Measurements from ENCODE around the gene MIEN1.
"Not testable (repeated sequence)": the region's sequence is repeated elsewhere in the genome, so short reads cannot be mapped to it uniquely, and the experiment has no call there.

Gene MIEN1

DNA sequence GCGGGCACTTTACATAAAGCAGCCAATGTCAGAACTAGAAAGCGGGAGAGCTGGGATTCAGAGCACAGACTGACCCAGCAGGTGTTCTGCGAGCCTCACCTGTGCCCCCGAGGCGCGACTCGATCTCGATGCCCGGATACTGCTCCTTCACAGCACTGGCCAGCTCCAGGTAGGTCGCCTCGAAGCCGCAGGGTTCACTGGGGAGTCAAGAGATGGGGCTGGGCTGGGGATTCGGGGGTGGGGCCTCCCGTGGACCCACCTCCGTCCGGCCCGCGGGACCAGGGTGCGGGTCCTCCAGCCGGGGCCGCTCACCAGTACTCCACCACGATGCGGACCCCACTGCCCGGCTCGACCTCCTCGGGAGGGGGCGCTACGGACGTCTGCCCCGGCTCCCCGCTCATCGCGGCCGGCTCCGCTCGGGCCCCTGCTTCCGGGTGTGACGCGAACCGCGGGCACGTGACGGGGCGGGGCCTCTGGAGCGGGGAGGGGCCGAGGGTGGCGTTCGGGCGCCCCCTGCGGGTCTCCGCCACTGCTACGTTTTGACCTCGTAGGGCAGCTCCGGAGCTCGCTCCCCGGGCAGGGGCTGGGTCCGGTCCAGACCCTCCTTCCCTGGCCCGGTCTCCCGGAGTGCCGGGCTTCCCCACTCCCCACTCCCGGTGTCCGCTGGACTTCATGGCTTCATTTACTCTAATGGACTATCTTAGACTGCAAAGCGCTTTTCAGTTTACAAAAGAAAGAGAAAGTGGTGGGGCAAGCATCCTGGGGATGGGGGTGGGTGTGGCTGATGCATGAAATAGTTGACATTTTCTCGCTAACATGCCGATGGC lies at the start of gene MIEN1:
Gene MIEN1 (minus strand): TSS at position 438 of the 827 bp plus-strand sequence. CDS start 37 bp downstream, at position 401.
- peak; percentile 89 for DNase-seq (ENCODE audit: low read depth, low spot score)

GRCh38 chr17:39777534-39778365 lies 47.4 kb upstream of the MIEN1 start:
- no peak for DNase-seq (ENCODE audit: low read depth, low spot score)

- no peak for DNase-seq (ENCODE audit: low read depth, low spot score)
Measured at GRCh38 chr17:39776252-39776651, 45.9 kb upstream of the MIEN1 start.

DNA sequence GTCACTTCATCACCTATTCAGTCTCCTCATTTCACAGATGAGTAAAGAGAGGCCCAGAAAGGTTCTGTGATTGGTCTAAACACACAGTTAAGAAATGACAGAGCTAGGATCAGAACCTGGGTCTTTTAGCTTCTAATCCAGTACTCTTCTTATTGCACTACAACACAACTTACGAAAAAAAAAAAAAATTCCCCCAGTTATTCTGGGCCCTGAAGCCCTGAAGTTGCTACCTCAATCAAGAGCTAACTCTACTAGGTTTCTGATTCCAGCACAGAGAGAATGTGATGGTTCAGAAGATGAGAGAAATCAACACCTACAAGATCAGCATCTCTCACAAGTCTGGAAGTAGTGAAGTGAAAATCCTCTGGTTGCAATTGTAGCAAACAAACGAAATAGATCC lies 44.7 kb upstream of the MIEN1 start:
- DNase-seq (ENCODE audit: low read depth, low spot score) = no peak

- no peak for DNase-seq (ENCODE audit: low read depth, low spot score)
Measured at GRCh38 chr17:39774047-39774446, 43.7 kb upstream of the MIEN1 start.

- no peak for DNase-seq (ENCODE audit: low read depth, low spot score)
Measured at GRCh38 chr17:39772987-39773934, 42.9 kb upstream of the MIEN1 start.

GRCh38 chr17:39772415-39772814 lies 42.1 kb upstream of the MIEN1 start:
- DNase-seq (ENCODE audit: low read depth, low spot score) = no peak

DNA sequence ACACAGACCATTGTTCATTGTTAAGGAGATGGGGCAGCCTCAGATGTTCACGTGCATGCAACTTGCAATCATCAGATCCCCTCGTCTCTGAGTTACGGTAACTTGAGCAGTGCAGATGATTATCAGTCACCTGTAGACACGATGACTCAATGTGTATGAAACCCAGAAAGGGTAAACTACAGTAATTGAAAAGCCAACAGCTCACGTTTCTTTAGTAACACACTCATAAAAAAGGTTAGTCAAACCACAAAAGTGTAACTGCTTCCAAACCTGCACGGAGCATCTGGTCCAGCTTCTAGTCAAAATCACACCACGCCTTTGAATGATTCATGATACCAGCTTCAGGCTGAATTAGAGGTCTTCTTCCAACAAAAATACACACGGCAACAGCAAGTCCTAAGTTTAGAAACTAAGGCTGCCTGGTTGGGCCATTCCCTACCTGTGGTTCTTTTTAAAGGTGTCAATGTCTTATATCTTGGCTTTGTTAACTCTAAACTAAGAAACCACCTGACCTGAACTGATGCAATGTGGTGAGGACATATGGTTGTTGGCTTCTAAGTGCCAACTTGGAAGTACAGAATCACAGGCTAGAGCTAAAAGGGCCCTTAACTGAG lies 39.7 kb upstream of the MIEN1 start:
- DNase-seq (ENCODE audit: low read depth, low spot score) = no peak

DNA sequence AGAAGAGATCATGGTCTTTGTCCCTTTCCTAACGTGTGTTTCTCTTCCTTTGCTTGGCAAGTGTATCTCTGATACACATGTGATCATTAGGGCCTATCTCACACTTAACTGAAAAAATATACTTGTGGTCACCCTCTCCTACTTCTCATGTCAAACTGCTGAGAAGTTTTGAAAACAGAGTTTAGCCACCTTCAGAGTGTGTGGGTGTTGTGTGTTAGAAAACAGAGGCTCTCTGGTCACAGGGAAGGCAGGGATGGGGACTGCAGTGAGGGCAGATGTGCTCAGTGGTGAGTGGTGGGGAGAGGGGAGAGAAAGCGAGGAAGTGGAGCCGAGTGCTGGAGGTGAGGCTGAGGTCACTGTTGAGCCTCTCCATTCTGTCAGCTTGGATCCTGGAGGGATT lies 36.8 kb upstream of the MIEN1 start:
- DNase-seq (ENCODE audit: low read depth, low spot score) = no peak

GRCh38 chr17:39765766-39766165 lies 35.4 kb upstream of the MIEN1 start:
- DNase-seq (ENCODE audit: low read depth, low spot score) = no peak

DNA sequence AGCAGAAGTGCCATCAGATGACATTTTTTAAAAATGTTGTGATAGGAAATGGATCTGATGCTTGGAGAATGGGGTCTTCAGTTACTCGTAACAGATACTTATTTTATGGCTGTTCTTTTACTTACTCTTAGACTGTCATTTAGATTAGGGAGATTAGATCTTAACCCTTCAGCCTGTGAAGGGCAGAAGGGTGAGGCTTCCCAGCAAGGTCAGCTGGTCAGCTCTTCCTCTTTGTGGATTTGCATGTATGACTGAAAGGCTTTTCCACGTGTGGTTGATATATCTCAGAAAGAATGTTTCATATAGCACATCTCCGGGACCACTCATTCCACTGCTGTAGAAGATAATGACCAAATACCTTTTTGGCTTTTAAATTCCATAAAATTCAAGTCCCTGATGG lies 34.8 kb upstream of the MIEN1 start:
- DNase-seq (ENCODE audit: low read depth, low spot score) = no peak

- DNase-seq (ENCODE audit: low read depth, low spot score) = not testable (repeated sequence)
Measured at GRCh38 chr17:39764171-39764570, 33.8 kb upstream of the MIEN1 start.

DNA sequence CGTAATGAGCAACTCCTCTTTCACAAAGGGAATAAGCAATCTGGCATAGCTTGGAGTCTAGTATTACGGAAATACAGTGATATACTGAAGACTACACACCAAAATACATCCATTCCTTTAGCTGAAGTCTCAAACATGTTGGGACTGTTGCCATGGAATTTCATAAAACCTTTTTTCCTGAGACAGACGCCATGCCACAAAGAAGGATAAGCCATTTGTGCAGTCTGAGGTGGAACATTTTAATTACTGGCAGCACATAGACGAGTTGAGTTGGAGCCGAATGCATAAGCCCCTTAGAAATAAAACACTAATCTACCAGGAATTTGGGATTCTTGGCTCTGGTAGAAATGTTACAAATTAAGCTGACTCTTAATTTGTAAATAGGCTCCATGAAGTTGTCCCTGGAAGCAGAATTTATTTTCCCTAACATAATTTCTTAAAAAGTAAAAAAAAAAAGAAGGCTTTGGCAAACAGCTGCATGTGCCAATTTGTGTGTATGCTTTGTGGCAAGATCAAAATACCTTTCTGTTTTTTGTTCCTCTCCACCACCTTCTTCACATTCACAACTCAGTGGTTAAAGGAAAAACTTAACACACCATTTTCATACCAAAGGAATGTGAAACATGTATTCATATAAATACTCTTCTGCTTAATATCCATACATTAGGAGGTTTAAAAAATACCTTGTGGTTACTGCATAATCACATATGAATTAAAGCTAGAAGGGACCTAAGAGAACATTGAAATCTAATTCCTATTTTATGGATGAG lies 32.9 kb upstream of the MIEN1 start:
- no peak for DNase-seq (ENCODE audit: low read depth, low spot score)

DNA sequence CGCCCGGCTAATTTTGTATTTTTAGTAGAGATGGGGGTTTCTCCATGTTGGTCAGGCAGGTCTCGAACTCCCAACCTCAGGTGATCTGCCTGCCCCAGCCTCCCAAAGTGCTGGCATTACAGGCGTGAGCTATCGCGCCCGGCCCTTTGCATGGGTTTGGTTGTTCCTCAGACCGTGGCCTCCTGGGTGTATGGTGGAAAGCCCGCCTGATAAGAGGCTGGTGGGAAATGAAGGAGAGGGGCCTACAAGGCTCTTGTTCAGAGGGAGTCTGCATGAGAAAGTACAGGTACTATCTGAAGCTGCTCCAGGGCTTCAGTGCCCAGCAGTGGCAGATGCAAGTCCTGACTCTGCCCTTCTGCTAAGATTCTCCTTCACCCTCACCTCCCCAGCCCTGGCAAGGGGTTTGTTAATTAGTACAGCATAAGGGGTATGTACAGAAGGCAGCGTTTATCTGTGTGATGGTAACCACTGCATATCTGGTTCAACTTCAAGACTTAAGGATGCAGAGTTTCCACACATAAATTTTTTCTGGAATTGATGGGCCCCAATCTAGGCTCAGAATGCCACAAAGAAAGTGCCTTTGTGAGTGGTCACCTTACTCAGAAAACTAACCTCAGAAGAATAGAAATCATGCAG lies 31.6 kb upstream of the MIEN1 start:
- no peak for DNase-seq (ENCODE audit: low read depth, low spot score)

- no peak for DNase-seq (ENCODE audit: low read depth, low spot score)
Measured at GRCh38 chr17:39759204-39759603, 28.9 kb upstream of the MIEN1 start.

DNA sequence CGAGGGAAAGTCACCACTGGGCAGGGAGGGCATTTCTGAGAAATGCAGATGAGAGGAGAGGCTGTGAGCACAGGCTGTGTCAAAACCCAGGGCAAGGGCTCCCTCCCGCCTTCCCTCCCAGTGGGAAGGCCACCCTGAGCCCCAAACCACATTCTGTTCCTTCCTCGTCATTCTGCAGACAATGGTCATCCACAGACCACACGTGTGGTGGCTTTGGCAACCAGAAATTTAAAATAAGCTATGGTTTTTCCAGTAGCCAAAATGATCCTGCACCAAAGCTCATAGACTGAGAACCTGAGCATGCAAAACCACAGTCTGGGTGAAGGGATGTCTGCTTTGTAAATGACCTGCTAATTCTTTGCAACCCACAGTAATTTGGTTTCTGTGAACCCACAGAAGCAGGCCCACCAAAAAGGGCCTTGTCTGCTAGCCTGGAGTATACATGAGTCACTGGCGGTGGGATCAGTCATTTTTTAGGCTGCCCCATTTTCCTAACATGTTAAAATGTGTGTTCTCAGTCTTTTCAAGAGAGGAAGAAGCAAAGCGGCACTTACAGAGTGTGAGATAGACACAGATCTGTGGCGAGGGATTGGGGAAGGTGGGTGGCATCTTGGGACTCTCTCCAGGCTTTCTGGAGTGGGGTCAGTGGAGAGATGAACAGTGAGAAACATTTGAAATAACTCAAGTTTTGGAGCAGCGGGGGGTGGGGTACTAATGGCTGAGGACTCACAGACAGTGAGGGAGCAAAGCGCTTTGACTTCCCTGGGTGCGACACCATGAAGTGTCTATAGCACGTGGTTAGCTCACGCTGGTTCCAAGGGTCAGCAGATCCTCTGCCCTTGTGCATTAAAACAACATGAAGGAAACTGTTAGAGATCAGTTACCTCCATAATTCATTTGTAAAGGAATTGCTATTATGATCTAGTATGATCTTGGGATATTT lies 27.9 kb upstream of the MIEN1 start:
- peak; percentile 33 for DNase-seq (ENCODE audit: low read depth, low spot score)

DNA sequence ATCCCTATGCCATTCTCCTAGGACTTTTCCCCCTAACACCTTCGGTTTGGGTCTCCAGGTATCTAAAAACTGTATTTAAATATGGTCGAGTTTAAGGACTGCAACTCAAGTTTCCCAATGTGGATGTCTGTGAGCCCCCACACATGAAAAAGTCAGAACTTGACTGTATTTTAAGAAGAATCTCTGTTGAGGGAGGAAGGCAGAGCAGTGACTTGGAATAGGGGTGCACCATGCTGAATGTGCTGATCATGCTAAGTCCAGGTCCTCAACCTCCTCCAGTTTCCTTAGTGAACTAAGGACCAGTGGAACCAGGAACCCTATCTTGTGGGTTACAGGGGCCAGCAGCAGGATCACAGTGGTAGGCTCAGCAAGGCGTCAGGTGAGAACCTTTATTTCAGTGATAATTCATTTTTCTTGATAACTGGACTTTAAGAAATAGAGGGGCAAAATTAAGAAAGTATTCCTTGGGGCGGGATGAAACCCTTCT lies 26.9 kb upstream of the MIEN1 start:
- no peak for DNase-seq (ENCODE audit: low read depth, low spot score)

DNA sequence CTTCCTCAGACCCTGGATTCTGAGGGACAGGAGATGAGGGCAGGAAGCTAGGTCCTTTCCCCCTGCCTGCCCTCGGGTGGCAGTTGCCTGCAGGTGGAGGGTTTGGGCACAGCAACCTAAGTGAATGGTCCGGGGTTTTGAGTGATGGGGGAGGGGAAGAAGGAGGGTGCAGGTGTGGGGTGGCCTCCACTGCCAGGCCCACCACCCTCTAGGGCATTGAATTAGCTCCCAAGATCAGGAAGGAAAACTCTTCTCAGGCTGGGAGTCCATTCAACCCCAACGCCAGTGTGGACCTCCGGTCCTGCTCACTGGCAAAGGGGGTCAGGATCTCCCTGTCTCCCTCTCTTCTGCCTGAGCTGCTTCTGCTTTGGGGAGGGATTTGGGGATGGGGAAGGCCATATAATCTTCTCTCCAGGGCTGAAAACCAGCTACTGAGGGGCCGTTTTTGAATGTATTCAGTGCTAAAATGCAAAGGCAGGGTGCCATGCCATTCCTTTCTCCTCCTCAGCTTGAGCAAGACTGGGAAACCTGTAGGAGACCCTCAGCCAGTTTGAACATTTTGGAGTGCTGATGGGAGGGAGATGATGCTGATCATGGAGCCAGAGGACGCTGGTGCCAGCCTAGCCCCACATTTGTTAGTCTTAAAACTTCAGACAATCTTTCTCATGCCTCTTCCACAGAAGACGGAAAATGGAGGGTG lies 26.2 kb upstream of the MIEN1 start:
- no peak for DNase-seq (ENCODE audit: low read depth, low spot score)
